ENCODE measurements around the gene NDEL1.

NDEL1 gene

DNA sequence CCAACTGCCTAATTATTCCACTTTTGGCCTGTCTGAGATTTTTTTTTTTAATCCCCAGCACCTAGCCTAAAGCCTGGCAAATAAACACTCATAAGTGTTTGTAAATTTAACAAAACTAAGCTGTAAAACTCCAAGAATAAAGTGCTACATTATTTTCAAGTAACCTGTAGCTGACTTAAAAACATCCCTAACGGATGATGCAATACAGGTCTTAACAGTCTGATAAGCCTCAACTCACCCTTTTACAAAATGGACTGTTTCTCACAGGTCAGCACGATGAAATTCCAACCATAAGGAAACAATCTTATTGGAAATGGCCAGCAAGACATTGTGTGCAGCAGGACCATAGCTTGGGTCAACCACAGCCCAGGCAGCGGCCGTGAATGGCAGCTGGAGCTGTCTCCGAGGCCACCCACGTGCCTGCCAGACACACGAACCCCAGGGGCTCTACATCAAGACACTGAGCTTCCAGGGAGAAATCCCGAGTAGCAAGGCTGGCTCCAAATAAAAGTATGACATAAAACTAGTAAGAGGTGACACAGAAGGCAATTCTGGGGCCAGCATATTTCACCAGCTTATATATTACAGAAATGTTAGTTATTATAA lies 58.9 kb downstream of the NDEL1 start:
- Histone ChIP-seq H2AFZ (ENCODE audit: low read depth, low read length) (no peak overlapping the region), H3K4me3 (ENCODE audit: low read length) (no peak overlapping the region), H3K27me3 (ENCODE audit: low read depth, low read length) (no peaks in the 10 kb centered on the region), H3K36me3 (replicated peaks; ENCODE audit: low read depth, low read length) (no peaks in the 10 kb centered on the region), H3K27ac (ENCODE audit: low read length) (no peak overlapping the region), H3K4me2 (ENCODE audit: low read length) (no peak overlapping the region), H3K9ac (ENCODE audit: low read length) (no peak overlapping the region), H4K20me1 (ENCODE audit: insufficient read depth, low read length) (no peaks in the 10 kb centered on the region), H3K79me2 (ENCODE audit: low read length) (no peaks in the 10 kb centered on the region), H3K9me3 (ENCODE audit: insufficient read depth, low read length) (no peaks in the 10 kb centered on the region), H3K4me1 (ENCODE audit: low read length) (no peaks in the 10 kb centered on the region)
- no peak for TF ChIP-seq EZH2phosphoT487 (IDR thresholded peaks at IDR 0.05; ENCODE audit: low read depth)
- no peak for TF ChIP-seq CTCF (IDR thresholded peaks at IDR 0.05; ENCODE audit: low read depth, low read length)

GRCh38 chr17:8496081-8496480 lies 60.4 kb downstream of the NDEL1 start:
- Histone ChIP-seq H3K27ac (ENCODE audit: low read length) (no peak overlapping the region), H3K9ac (ENCODE audit: low read length) (no peak overlapping the region), H3K4me3 (ENCODE audit: low read length) (no peak overlapping the region), H4K20me1 (ENCODE audit: insufficient read depth, low read length) (no peaks in the 10 kb centered on the region), H3K4me1 (ENCODE audit: low read length) (no peaks in the 10 kb centered on the region), H2AFZ (ENCODE audit: low read depth, low read length) (no peak overlapping the region), H3K9me3 (ENCODE audit: insufficient read depth, low read length) (no peaks in the 10 kb centered on the region), H3K79me2 (ENCODE audit: low read length) (no peaks in the 10 kb centered on the region), H3K4me2 (ENCODE audit: low read length) (no peak overlapping the region), H3K27me3 (ENCODE audit: low read depth, low read length) (no peaks in the 10 kb centered on the region), H3K36me3 (replicated peaks; ENCODE audit: low read depth, low read length) (no peaks in the 10 kb centered on the region)
- TF ChIP-seq CTCF (IDR thresholded peaks at IDR 0.05; ENCODE audit: low read depth, low read length) (no peak), EZH2phosphoT487 (IDR thresholded peaks at IDR 0.05; ENCODE audit: low read depth) (no peak)

- Histone ChIP-seq H4K20me1 (ENCODE audit: insufficient read depth, low read length) (no peaks in the 10 kb centered on the region), H3K79me2 (ENCODE audit: low read length) (no peaks in the 10 kb centered on the region), H3K27me3 (ENCODE audit: low read depth, low read length) (no peaks in the 10 kb centered on the region), H3K27ac (ENCODE audit: low read length) (no peak overlapping the region), H3K4me2 (ENCODE audit: low read length) (no peak overlapping the region), H2AFZ (ENCODE audit: low read depth, low read length) (no peak overlapping the region), H3K9ac (ENCODE audit: low read length) (no peak overlapping the region), H3K9me3 (ENCODE audit: insufficient read depth, low read length) (no peaks in the 10 kb centered on the region), H3K4me1 (ENCODE audit: low read length) (no peaks in the 10 kb centered on the region), H3K36me3 (replicated peaks; ENCODE audit: low read depth, low read length) (no peaks in the 10 kb centered on the region), H3K4me3 (ENCODE audit: low read length) (no peak overlapping the region)
- TF ChIP-seq CTCF (IDR thresholded peaks at IDR 0.05; ENCODE audit: low read depth, low read length) (no peak), EZH2phosphoT487 (IDR thresholded peaks at IDR 0.05; ENCODE audit: low read depth) (no peak)
Observed at GRCh38 chr17:8499171-8499570, 63.5 kb downstream of the NDEL1 start.

- H3K79me2 ChIP-seq (ENCODE audit: low read length): no peaks in the 10 kb centered on the region
Observed at GRCh38 chr17:8499614-8500013, 63.9 kb downstream of the NDEL1 start.

More at GRCh38 chr17:8499614-8500013, 63.9 kb downstream of the NDEL1 start:
- Histone ChIP-seq H4K20me1 (ENCODE audit: insufficient read depth, low read length) (no peaks in the 10 kb centered on the region), H2AFZ (ENCODE audit: low read depth, low read length) (no peak overlapping the region), H3K27ac (ENCODE audit: low read length) (no peak overlapping the region), H3K36me3 (replicated peaks; ENCODE audit: low read depth, low read length) (no peaks in the 10 kb centered on the region), H3K4me3 (ENCODE audit: low read length) (no peak overlapping the region), H3K9me3 (ENCODE audit: insufficient read depth, low read length) (no peaks in the 10 kb centered on the region), H3K27me3 (ENCODE audit: low read depth, low read length) (no peaks in the 10 kb centered on the region), H3K4me2 (ENCODE audit: low read length) (no peak overlapping the region), H3K9ac (ENCODE audit: low read length) (no peak overlapping the region), H3K4me1 (ENCODE audit: low read length) (no peaks in the 10 kb centered on the region)
- no peak for TF ChIP-seq EZH2phosphoT487 (IDR thresholded peaks at IDR 0.05; ENCODE audit: low read depth)
- no peak for TF ChIP-seq CTCF (IDR thresholded peaks at IDR 0.05; ENCODE audit: low read depth, low read length)
